NCI-H526 (cell line): Measurements from ENCODE around the gene PRICKLE3.
A peak's percentile ranks its signal among the peaks of the same experiment; 100 is the strongest.

Source experiments
- DNase-seq, 2 experiments: peaks; one replicate each; lab custom pipeline; 2025; lab: John Stamatoyannopoulos, UW

PRICKLE3 gene

DNA sequence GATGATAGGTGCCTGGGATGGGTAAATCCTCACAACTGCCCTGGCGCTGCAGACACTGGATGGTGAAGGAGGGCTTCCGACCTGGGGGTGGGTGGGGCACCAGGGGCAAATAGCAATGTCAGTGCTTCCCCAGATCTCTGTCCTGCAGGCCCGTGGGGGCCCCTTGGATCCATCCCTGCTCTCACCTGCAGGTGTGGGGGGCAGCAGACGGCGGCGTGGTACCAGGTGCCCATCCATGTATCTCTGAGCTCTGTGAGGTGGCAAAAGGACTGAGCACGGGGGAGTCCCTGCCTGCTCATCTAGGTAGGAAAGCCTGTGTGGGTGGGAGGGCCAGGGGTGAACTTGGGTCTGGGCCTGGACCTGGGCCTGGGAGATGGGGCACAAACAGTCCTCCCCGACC, 20.4 kb upstream of the PRICKLE3 start:
- no peak for DNase-seq

DNA sequence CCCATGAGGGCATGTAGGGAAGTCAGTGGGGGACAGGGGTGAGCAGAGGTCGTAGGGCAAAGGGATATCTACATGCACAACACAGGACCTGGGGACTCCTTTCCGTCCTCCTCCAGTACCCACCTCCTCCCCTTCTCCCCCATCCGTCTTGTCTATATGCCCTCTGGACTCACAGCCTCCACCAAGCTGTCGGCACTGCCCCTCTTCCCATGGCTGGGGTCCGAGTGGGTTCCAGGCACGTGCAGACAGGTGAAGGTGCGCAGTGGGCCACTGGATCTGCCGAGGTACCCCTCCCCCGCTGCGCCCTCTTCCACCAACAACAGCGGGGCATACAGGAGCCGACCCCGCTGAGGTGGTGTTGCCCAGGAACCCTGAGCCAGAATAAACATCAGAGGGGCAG, 19.3 kb upstream of the PRICKLE3 start:
- no peak for DNase-seq

DNA sequence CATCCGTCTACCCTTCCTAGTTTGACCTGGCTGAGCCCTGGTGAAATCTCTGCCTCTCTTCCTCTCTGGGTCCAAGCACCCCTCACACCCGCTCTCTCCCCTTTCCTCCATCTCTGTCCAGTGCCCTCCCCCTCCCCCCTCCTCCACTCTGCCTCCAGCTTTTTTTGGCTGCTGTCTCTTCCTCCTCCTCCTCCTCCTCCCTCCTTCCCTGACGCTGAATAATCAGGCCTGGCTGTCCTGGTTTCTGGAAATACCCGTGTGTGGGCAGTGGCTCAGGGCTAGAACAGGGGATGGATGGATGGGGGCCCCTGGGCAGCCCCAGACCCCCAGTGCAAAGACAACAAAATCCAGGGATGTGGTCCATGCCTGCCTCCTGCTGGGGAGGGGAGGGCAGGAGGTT, 18.5 kb upstream of the PRICKLE3 start:
- no peak for DNase-seq

DNA sequence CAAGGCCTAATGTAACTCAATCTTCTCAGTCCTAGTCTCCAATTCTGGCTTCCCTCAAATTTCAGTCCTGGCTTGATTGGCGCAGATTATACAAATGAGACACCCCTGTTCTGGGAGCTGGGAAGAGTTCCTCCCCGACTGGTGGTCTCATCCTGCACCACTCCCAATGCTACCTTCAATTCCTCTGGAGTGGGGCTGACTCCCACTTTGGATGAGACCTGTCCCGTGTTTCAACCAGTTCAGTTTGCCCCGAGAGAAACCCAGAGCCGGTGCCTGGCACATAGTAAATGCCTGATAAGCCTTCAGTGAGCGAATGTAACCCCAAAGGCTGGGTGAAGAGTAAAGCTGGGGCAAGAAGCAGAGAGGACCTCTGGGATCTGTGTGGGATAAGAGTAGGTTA, 17.8 kb upstream of the PRICKLE3 start:
- no peak for DNase-seq

DNA sequence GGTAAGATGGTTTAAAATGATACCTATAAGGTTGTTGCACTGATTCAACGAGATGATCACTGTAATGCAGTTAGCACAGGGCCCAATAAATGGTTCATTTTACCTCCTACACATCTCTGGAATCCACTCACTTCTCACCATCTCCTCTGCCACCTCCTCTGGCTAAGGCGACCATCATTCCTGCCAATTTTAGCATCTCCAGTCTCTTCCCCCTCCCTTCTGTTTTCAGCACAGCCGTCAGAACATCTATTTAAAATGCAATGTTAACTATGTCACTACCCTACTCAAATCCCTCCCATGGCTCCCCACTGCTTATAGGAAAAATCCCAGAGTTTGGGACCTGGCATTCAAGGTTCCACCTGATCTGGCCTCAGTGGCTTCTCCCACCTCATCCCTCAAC, 17.4 kb upstream of the PRICKLE3 start:
- DNase-seq = no peak

DNA sequence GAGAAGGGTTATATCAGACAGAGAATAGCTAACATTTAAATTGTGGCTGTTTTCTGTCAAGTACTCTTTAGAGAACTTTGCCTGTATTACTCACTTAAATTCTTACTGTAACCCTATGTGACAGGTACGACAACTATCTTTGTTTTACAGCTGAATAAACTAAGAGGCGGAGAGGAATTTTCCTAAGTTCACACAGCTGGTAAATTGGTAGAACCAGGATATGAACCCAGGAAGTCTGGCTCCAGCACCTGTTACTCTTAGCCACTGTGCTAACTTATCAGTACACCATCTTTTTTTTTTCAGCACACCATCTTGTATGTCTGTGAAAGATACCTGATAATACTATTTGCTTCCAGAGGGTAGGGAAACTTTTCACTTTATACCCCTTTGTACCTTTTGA, 15.8 kb upstream of the PRICKLE3 start:
- peak; percentile 78 to 79 for DNase-seq

DNA sequence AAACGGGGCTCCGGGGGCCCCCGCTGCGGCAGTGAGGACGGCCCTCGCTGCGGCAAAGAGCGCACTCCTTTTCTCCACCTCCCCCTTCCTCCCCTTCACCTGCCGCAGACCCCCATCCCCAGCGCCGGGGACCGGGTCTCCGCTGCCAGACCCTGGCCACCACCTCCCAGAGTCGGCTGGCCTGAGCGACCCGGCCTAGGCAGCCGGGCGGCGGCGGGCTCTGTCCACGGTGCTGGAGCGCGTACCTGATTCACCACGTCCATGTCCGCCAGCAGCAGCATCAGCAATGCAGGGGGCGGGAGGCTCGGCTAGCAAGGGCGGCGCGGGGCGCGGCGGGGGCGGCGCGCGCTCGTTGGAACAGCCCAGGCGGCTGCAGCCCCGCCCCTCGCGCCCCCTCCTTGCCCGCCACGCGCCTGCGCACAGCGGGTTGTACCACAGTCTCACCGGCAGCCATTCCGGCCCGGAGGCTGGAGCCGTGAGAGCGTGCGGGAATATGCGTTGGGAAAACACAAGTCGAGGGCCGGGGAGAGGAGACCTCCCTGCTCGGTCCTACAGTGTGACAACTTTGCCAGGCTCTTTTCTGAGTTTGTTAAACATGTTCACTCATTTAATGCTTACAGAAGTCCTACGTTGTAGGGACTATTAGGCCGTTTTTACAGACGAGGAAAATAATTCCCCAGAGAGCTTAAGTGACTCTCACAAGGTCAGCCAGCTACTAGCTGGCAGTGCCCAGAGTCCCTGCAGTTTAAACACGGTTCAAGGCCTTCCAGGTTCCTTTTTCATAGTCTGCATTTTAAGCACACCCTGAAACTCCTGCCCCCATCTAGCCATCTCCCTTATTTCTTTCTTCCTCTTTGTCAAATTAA, 14.0 kb upstream of the PRICKLE3 start, which contains the start of gene SYP:
SYP (minus strand) TSS at position 288 of the 866 bp plus-strand sequence; CDS start at position 281, 7 bp downstream.
- peak; percentile 56 to 91 for DNase-seq

DNA sequence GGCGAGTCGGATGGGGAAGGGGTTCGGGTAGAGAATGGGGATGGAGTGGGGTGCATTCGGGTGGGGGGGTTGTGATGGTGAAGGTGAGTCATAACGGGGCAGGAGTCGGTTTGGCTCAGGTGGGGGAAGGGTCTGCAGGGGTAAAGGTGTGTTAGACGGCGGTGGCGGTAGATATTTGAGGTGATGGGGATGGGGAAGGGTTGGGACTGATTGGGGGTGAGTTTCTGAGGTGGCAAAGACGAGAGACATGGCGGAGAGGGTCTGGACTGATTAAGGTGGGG, 13.1 kb upstream of the PRICKLE3 start:
- DNase-seq = no peak

DNA sequence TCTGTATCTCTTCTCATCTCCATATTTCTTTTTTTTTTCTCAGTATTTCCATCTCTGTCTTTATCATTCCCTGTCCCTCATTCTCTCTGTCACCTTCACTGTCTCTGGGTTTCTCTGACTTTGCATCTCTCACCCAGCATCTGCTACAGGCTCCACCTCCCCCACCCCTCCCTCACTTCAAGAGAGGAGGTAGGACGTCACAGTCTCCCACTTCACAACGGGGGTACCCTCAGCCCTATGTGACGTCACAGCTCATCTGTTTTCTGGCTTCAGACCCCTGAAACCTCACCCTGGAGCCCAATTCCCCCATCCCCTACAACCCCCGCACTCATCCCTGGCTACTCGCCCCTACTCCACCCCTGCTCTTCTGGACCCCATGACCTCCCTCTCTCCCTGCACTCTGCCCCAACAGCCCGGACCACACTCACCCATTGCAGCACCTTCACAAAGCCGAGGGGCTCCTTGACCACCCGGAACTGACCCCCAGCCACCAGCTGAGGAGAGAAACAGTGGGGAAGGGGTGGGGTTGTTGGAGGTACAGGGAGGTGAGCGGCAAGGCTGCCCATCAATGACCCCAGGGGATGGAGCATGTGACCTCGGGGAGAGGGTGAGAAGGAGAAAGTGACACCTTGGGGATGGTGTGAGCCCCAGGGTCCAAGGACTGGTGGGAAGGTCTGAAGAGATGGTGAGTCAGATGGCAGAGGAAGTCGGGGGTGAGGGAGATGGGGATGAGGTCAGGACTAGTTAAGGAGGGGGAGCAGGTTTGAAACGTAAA, 12.6 kb upstream of the PRICKLE3 start:
- peak in 1 of 2 experiments; percentile 17 for DNase-seq

DNA sequence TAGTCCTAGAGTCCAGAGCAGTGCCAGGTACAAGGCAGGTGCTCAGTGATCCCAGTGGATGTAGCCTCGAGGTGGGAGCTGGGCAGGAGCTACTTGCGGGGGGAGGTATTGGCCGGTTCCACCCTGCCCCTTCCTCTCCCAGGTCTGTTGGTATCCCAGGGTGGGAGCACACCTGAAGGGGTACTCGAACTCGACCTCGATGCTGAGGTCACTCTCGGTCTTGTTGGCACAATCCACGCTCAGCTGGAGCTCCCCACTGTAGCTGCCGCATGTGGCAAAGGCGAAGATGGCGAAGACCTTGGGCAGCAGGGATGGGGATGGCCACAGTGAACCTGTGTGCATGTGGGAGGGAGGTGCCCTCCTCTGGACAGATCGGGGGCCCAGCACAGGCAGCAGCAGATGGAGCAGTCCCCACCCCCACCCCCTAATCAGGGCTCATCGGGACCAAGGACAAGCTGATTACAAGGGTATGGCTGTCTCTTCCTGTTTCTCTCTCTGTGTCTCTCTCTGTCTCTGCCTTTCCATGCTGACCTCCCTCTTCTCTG, 11.4 kb upstream of the PRICKLE3 start:
- DNase-seq = no peak

DNA sequence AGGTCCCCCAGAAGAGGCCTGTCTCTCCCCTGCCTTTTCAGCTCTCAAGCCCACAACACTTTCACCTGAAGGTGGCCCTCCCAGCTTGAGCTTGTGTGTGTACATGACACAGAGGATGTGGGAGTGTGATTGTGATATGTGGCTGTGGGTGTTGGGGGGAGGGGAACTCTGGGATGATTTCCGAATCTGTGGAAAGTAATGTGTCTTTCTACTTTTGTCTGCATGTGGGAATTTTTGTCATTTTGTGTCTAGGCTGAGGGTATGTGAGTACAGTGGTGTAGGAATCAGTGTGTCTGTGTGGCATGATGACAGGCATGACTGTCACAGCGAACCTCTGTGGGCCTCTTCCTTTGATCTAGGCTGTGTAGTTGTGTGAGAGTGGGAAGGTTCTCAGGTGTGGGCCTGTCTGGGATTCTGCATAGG, 7.4 kb upstream of the PRICKLE3 start:
- DNase-seq = no peak

DNA sequence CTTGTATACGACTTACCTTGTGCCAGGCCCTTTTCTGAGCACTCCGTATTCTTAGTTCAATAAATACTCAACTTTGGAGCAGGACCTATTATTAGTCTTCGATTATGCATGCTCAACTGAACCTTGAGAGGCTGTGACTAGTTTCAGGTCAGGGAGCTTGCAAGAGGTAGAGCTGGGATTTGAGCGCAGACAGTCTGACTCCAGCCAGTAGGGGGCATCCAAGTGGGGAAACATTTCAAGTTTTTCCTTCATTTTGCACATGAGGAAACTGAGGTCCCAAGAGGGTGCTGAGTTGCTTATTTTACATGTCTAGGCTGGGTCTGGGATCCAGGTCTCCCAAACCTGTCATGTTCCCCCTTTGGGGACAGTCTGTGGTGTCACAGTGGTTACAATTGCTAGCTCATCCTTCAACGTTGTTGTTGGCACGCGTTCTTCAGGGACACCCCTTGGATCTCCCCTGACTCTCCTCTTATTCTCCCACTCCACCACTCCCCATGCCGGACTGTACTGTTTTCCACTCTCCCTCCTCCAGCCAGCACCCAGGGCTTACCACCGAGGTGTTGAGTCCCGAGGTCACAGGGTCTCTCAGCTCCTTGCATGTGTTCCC, 6.7 kb upstream of the PRICKLE3 start:
- DNase-seq = peak in 1 of 2 experiments; percentile 45

DNA sequence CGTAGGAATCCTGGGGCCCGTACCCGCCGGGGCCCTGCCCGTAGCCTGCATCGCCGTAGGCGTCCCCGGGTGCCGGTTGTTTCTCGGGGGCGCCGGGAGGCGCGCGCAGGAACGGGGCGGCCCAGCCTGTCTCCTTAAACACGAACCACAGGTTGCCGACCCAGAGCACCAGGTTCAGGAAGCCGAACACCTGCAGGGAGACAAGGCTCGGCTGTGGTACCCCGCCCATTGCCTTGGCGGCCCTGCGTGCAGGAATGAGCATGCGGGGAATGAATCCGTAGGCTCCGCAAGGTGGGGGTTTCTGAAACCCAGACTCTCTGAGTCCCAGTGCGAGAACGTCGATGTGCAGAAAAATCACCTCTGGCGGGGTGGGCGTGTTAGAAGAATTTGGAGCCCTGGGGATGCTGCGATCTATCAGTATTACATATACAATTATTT, 5.4 kb upstream of the PRICKLE3 start:
- peak in 1 of 2 experiments; percentile 76 for DNase-seq

DNA sequence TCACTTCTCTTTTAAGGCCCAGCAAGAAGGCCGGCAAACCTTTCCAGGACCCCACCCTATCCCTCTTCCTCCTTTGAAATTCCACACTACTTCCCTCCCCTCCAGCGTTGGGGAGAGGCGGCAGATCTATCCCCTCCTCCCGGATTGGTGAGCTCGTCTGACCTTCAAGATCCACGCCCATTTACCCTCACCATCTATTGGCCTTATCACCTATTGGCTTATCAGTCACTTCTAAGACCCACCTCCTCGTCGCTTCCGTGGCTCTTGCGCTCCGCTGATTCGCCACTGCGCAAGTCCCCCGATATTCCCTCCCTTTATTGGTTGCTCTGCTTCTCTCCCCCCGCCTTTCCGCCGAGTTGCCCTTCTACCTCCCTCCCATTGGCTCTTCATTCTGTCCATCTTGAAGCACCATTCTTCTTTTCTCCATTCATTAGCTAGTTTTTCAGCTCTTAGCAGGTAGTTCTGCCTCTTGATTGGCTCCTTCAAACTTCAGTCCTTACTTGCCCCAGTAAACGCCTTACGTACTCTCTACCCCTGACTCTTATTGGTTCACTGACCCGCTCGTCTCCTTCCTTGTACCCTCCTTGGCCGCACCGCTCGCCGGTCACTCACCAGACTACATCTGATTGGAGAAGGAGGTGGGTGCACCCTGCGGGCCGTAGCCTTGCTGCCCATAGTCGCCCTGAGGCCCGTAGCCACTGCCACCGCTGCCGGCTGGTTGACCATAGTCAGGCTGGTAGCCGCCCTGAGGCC, 4.8 kb upstream of the PRICKLE3 start:
- peak; percentile 99 for DNase-seq

DNA sequence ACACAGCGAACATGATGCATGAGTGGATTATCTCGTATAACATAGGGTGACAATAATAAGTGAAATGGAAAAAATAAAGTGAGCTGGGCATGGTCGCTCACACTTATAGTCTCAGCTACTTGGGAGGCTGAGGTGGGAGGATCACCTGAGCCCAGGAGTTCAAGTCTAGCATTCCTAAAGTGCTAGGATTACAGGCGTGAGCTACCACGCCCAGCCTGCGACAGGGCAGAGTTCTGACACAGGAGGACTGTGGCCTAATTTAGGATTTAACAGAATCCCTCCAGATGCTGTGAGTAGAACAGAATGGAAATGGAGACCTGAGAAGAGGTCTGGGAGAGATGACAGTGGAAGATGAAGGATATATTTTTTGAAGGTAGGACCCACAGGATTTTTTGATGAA, 3.4 kb upstream of the PRICKLE3 start:
- DNase-seq = no peak

DNA sequence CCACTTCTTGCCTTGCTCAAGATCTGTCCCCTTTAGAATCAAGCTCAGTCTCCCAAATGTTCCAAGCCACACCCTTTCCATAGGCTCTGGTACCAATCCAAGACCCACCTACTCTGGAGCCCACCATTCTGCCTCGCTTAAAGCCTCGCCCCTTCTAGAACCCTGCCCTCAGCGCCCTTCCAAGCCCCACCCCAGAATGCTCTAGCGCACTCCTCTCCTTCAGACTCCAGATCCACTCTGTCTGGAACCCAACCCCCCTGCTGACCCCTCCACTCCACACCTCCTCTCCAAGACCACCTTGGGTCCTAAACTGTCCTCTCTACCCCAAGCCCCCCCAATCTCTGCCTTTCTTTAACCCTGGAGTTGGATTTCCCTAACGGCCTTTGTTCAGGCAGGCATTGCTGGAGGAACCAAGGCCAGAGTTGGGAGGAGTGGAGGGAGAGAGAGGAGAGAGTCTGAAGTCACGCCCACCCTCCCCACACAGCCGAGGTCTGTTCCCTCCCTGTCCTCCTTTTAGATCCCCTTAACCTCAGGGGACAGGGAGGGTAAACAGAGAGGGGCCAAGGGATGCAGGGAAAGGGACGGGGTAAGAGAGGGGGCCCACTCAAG, 2.4 kb upstream of the PRICKLE3 start:
- no peak for DNase-seq

DNA sequence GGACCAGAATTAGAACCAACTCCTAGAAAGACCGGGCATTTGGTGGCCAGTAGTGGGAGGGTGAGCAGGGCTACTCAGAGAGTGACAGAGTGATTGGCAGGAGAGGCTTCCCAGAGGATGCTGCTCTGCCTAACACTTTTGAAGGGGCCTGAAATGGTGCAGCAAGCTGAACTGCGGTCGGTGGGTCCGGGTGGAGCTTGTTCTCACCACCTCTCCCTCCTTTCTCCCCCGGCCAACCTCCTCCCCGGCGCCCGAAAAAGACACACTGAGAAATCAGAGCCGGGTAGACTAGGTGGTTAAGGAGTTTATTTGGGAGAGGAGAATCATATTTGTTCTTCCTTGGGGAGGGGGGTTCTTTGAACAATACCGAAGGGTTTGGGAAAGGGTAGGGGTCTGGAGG, 1.4 kb upstream of the PRICKLE3 start:
- DNase-seq = no peak

DNA sequence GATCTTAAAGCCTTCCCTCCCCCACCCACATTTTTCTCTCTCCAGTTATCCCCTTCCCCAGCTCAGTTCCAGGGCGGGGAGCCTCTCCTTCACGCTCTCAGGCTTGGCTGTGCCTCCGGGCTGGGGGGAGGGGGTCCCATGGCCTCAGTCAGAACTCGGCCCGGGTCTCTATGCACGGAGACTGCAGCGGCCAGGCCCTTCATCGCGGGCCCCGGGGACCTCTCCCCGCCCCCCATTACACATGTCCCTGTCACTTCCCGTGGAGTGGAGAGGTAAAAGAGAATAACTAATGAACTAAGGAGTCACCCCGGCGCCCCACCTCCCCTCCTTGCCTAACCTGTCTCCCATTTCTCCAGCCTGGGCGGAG, 838 bp upstream of the PRICKLE3 start:
- DNase-seq = peak in 1 of 2 experiments; percentile 40

DNA sequence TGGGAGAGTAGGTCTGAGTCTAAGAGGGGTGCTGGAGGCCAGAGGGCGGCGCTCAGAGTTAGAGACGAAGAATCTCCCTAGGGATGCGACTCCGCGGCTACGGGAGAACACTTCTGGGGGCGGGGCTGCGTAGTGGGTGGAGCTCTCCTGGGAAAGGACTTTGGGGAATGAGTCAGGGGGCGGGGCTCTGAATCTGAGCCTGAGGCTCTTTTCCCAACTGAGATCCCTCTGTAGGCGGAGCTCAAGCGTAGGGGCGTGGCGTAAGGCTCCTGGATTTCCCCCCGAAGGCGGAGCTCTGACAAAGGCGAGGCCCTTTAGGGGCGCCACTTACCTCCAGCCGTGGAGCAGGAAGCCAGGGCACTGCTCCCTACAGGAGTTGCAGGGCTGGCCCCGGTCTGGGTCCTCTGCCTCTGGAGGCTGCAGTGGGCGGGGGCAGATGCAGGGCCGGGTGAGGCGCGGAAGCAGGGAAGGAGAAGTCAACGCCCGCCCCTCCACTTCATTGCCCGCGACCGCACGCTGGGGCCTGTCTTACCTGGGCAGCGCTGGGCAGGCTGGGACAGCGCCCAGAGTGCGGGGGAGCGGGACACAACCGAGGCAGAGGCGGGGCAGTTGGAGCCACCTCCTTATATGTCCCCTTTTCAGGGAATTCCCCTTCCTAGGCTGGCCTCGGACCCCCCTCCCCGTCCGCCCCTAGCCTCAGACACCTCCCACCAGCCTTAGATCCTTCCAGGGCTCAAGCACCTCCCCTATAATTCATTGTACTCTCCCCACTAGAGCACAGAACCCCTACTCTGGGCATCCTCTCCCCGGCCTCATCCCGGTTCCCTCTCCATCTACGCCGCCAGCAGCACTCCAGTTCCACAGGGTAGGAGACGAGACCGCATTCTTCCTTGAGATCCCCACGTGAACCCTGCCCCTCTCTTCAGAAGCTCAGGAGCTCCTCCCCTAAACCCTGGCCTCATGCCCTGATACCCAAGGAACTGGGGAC, 1.6 kb downstream of the PRICKLE3 start:
- DNase-seq = peak; percentile 78 to 97

DNA sequence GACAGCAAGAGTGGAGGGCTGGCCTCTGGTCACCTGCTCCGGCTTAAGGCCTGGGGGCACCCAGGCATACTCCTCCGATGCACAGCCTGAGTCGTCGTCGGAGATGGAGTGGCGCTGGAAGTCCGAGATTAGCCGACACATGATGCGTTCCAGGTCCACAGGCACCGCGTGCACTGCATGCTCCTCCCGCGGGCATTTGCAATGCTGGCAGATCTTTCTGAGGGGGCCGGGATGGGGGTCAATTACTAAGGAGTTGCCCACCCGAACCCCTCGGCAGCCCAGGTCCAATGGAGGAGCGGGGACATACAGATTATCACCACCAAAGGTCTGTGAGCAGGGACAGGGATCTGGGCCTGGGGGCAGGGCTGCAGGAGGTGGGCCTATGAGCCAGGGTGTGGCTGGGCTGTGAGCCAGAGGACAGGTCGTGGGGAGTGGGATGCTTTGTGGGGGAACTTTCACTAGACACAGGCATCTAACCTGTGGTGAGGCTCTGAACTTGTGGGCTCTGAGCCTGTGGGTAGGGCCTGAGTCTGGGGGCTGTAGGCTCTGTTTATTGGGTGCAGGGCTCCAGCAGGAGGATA, 2.4 kb downstream of the PRICKLE3 start:
- DNase-seq = peak in 1 of 2 experiments; percentile 52
